Measurements from ENCODE around the gene IGF1R.
A peak's percentile ranks its signal among the peaks of the same experiment; 100 is the strongest.

- peak in 1 of 2 donors; percentile 39 for TF ChIP-seq POLR2AphosphoS5 (IDR thresholded peaks at IDR 0.05; ENCODE audit: insufficient read depth in 1 of 2, low read depth in 1 of 2)
- no peak for TF ChIP-seq CTCF (IDR thresholded peaks at IDR 0.05)
These were observed 217.3 kb downstream of the IGF1R start for GRCh38 chr15:98865397-98866339.
